EL (cell line): ENCODE measurements around the gene BAMBI.

Experiments used
- DNase-seq: peaks from one replicate; pipeline ENCODE4 v3.0.0-alpha.2; 2016

Gene BAMBI

GRCh38 chr10:28709001-28709710 is 31.8 kb downstream of the BAMBI start:
- no peak for DNase-seq

GRCh38 chr10:28710202-28710886 is 33.0 kb downstream of the BAMBI start:
- DNase-seq = no peak

DNA sequence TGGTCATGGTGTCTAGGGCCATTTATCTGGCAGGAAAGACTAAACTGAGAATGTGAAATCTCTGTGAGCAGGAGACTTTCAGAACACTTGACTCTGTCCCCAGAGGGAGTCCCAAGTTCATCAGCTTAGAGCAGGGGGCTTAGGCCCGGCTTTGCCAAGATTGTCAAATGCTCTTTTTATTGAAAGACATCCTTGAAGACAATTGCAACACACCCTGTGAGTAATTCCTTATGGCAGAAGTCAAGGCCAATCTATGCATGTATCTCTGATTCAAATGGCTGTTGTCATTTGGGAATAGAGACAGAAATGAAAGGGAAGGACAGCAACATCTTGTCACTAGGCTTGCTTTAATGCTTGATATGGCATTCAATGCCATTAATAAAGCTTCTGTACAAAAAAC is 33.7 kb downstream of the BAMBI start:
- DNase-seq = peak; percentile 8

DNA sequence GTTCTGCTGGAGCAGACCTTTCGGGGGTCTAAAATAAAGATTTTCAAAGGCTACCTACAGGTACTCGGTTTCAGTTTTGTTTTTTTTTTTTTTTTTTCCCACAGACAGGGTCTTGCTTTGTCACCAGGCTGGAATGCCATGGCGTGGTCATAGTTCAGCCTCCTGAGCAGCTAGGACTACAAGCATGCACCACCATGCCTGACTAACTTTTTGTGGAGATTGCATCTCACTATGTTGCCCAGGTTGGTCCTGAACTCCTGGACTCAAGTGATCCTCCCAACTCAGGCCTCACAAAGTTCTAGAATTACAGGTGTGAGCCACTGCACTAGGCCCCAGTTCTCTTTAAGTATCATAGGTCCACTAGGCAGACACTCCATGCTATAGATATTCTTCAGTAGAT is 34.5 kb downstream of the BAMBI start:
- peak; percentile 36 for DNase-seq

DNA sequence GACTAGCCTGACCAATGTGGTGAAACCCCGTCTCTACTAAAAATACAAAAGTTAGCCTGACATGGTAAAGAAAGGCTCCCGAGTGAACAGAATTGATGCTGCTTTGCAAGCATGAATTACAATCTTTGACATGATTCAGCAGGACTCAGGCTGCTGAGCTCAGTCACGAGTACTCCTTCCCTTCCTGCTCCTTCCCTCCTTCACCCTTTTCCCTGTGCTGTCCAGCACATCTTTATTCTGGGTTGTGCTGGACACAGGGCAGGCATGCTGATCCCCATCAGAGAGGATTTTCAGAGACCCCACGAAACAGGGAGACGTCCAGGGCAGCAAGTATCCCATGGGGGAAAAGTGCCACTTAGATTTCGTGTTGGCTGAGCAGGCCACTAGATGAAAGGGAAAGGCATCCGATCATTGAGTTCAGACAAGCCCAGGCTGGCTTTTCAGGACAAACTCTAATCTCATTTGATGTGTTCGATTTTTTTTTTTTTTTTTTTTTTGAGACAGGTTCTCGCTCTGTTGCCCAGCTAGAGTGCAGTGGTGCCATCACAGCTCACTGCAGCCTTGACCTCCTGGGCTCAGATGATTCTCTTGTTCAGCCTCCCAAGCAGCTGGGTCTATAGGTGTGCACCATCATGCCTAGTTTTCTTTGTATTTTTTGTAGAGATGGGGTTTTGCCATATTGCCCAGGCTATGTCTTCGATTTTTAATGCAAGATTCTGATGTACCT is 36.5 kb downstream of the BAMBI start:
- no peak for DNase-seq

DNA sequence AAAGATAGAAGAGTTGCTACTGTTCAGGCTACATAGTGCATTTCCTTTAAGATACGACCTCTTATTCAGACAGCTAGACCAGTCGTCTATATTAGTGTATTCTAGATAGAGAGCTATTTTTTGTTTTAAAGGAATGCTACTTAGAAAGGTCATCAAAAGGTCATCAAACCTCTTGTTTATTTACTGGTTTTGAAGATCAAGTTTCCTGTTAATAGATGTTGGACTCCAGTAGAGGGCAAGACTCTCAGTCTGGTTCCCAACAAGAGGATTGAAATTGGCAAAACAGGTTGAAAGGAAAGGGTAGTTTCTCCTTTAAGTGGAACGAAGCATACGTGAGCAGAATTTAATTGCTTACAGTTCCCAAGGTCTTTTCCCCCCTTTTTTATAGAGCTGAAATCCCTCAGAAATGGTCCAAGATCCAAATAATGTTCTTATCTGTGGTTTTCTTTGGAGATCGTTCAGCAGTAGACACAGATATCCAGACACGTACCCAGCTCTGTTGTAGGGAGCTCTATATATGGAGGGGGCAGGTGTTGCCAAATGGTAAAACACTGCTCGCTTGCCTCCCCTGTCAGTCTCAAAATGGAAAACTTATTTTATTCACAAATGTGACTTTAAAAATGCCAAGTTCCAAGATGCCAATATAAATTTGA is 37.2 kb downstream of the BAMBI start:
- no peak for DNase-seq

DNA sequence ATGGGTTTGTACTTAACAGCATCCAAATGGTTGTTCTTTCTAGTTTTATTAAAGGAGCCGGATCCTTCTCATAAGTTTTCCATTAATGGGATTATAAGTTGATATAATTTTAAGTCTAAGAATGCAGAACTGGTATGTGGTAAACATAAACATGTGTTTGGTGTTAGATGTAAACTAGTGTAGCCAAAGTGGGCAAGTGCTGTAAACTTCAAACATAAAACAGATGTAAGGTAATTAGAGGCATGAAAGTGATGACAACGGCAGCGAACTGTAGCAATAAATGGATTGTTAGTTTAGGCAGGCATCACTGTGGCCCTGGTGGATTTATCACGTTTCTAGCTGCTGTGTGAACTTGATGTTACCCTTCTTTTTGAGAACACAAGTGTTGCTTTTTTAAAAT is 37.9 kb downstream of the BAMBI start:
- no peak for DNase-seq

- DNase-seq = no peak
Measured at GRCh38 chr10:28715757-28716156, 38.4 kb downstream of the BAMBI start.

DNA sequence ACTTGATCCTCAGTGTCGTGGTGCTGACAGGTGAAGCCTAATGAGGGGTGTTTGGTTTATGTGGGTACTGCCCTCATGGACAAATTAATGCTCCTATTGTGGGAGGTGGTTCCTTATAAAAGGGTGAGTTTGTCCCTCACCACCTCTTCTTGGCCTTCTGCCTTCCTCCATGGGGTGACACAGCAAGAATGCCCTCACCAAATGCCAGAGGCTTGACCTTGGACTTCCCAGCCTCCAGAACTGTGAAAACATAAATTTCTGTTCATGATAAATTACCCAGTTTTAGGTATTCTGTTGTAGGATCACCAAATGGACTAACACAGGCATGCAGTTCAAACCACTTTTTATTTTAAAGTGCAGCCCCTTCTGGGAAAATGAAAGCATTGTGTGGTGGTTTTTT is 39.4 kb downstream of the BAMBI start:
- DNase-seq = peak; percentile 18

DNA sequence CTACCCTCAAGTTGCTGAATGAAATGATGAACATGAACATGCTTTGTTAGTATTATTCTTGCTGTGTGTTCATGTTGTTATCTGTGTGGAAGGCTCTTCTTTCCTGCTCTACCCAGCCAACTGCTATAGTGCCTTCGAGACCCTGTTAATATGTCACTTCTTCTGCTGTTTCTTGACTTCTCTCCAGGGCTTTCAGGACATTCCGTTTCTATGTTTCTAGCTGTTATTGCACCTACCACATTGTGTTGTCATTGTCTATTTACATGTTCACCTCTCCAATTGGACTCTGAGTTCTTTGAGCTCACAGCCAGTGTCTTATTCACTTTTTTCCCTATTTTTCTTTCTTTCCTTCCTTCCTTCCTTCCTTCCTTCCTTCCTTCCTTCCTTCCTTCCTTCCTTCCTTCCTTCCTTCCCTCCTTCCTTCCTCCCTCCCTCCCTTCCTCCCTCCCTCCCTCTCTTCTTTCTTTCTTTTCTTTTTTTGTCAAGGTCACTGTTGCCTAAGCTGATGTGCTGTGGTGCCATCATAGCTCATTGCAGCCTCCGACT is 40.4 kb downstream of the BAMBI start:
- DNase-seq = no peak

GRCh38 chr10:28719789-28720436 is 42.6 kb downstream of the BAMBI start:
- peak; percentile 68 for DNase-seq

GRCh38 chr10:28721318-28721951 is 44.1 kb downstream of the BAMBI start:
- DNase-seq = no peak

GRCh38 chr10:28722065-28722803 is 44.9 kb downstream of the BAMBI start:
- peak; percentile 54 for DNase-seq

- no peak for DNase-seq
Measured at GRCh38 chr10:28728366-28728765, 51.0 kb downstream of the BAMBI start.

DNA sequence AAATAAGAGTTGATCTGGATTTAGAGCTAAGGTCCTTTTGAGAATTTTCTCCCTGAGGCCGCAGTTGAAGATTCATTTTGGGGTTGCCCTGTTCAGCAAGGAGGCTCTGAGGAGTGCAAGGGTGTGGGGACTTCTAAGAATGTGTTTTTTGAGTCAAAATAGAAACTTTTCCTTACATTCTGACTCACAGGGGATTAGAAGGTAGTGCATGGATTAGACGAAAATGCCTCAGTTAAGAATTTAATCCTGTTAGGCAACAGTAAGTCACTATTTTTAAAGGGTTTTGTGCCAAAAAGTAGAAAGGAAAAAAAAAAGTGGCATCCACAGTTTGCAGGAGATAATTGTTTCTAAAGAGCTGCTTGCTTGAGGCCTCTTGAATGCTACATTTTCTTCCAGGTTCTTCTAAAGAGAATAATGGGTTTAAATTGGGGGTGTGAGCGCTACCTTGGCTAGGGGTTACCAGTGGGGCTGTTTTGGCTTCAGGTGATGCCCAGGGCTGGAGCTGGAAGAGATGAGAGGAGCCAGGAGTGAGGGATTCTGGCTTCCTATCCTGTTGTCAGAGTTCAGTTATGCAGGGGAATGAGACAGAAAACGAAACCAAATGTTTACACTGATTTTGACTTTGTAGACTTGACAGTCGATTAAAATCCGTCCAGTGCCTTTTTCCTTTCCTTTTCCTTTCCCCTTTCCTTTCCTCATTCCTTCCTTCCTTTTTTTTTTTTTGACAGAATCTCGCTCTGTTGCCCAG is 52.9 kb downstream of the BAMBI start:
- no peak for DNase-seq

DNA sequence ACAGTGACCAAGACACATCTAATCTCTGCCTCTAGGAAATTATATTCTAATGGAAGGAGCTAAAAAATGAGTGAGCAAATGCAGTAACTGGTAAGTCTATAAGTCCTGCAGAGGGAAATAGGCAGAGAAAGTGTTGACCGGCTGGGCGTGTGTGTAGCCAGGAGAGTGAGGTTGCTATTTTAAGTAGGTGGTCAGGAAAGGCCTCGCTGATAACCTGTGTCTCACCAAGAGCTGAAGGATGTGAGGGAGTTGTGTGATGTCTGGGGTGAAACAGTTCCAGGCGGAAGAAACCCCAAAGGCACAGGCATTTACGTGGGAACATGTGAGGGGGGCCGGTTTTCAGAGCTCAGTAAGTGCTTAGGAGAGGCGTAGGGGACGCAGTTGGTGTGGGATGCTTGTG is 54.8 kb downstream of the BAMBI start:
- no peak for DNase-seq
